SW 1271 (cell line): ENCODE data around the gene TRAPPC12.
"Not testable (repeated sequence)": the region's sequence is repeated elsewhere in the genome, so short reads cannot be mapped to it uniquely, and the experiment has no call there.

Source experiments
- DNase-seq, 2 experiments: peaks; one replicate each; lab custom pipeline; 2025; lab: John Stamatoyannopoulos, UW

TRAPPC12 gene

DNA sequence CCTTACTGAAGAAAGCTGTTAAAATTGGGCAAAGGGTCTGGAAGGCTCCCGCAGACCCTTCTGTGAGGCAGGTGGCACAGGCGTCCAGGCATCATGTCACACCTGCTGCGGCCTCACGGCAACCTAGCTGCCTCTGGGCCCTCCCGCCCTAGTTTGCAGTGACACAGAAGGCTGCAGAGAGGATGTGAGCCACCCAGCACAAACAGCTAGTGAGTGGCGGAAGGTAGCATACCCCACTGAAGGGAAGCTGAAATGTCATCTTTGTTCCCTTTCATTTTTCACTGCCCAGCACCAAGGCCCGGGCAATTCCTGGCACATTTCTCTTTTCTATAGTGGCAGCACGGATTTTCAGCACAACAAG lies 53.8 kb downstream of the TRAPPC12 start:
- no peak for DNase-seq

DNA sequence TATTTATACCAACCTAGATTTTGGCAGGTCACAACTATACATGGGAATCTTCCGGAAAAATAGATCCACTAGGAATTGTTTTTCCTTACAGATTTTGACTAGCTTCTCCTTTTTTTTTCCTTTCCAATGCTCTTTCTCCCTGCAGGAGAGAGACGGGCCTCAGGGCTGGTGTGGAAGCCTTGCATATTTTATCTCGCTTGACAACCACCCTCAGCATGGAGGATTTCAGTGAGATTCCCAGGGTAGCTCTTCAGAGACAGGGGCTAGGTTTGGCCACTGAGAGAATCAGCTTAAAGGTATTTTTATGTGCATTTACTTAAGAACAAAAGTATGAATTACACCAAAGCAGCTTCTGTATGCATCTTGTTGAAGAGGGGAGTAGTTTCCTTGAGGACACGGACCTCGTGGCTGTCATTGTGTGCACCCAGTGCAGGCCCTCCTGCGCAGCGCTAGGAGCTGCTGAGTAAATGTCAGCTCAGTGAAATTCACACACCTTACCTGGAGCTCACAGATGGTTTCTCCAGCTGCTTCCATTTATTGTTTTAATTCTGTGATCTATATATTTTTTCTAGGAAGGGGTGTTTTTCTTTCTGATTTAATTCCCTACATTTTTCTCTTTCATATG lies 54.4 kb downstream of the TRAPPC12 start:
- DNase-seq, result no peak

GRCh38 chr2:3434654-3435053 lies 55.2 kb downstream of the TRAPPC12 start:
- no peak for DNase-seq

- DNase-seq, result no peak
Measured at GRCh38 chr2:3435445-3435844, 56.0 kb downstream of the TRAPPC12 start.

DNA sequence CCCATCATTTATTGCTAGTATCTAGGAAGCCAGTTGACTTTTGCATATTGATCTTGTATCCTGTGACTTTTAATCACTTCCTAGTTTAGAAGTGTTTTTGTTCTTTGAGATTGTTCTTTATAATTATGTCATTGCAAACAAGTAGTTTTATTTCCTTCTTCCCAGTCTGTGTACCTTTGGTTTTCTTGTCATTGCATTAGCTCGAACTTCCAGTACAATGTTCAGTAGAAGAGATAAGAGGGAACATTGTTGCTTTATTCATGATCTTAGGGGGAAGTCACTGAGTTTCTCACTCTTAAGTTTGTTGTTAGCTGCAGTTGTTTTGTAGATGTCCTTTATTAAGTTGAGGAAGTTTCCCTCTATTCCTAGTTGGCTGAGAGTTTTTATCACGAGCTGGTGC lies 61.0 kb downstream of the TRAPPC12 start:
- no peak for DNase-seq

- no peak for DNase-seq
Measured at GRCh38 chr2:3441465-3441864, 62.0 kb downstream of the TRAPPC12 start.

GRCh38 chr2:3442185-3442584 lies 62.7 kb downstream of the TRAPPC12 start:
- no peak for DNase-seq

GRCh38 chr2:3443083-3443482 lies 63.6 kb downstream of the TRAPPC12 start:
- DNase-seq, result no peak

DNA sequence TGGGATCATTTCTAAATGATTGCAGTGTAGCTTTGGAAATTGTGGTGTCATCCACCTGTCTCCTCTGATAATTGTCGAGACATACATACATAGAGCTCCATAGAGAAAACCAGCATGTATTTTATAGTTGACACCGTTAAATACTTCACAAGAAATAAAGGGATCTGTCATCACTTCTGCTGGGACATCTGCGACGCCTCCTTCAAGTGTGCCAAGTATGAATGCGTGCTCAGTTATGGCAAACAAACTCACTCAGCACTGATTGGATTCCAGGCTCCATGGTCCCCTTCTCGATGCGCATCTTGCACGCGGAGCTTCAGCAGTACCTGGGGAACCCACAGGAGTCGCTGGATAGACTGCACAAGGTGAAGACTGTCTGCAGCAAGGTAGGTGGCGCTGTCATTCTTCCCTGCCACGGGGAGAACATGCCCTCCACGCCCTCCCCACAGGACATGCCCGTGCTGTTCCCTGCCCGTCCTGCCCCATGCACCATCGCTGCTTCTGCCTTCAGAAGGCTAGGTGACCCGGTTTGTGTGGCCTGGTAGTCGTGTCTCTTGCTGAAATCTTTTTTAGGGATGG lies 64.1 kb downstream of the TRAPPC12 start:
- DNase-seq, result no peak

DNA sequence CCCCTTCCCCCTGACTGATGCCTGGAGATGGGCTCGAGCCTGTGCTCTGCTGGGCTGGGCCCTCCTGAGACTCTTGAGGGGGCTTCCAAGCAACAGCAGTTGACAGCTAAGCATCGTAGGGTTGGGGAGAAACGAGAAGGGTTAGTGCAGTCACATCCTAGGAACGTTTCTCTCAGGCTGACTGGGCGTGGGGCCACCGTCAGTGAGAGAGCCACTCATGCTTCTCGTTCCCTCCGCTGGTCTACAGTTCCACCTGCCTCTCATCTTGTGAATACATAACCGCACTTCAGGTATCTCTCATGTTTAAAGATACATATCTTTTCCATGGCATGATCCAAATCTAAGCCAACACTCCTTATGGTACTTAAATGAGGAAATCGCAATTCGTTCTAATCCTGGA lies 66.4 kb downstream of the TRAPPC12 start:
- no peak for DNase-seq

GRCh38 chr2:3446381-3446780 lies 66.9 kb downstream of the TRAPPC12 start:
- no peak for DNase-seq

DNA sequence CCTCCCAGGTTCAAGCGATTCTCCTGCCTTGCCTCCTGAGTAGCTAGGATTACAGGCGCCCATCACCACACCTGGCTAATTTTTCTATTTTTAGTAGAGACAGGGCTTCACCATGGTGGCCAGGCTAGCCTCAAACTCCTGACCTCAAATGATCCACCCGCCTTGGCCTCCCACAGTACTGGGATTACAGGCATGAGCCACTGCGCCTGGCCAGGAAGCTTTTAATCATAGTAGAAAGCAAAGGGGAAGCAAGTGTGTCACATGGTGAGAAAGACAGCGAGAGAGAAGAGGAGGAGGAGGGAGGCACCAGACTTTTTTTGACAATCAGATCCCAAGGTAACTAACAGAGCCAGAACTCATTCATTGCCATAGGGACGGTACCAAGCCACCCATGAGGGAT lies 67.7 kb downstream of the TRAPPC12 start:
- not testable (repeated sequence) for DNase-seq

GRCh38 chr2:3447789-3448317 lies 68.4 kb downstream of the TRAPPC12 start:
- no peak for DNase-seq

- DNase-seq, result not testable (repeated sequence)
Measured at GRCh38 chr2:3448441-3448911, 69.0 kb downstream of the TRAPPC12 start.

DNA sequence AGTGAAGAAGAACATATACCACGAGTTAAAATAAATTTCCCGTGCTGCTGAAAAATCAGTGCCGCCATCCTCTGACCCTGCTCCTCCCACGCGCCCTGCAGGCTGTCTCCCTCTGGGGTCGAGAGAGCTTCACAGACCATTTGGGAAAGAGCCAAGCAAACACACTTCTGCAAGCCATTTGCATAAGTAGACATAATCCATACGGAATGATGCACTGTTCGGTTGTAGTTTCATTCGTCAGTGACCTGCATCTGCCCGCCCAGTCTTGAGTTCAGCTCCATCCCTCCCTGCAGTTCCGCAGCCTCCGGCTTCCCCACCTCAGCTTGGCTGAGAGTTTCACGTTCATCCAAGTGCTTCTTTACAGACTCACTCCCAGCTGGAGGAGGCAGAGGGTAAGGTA lies 69.6 kb downstream of the TRAPPC12 start:
- DNase-seq, result no peak

DNA sequence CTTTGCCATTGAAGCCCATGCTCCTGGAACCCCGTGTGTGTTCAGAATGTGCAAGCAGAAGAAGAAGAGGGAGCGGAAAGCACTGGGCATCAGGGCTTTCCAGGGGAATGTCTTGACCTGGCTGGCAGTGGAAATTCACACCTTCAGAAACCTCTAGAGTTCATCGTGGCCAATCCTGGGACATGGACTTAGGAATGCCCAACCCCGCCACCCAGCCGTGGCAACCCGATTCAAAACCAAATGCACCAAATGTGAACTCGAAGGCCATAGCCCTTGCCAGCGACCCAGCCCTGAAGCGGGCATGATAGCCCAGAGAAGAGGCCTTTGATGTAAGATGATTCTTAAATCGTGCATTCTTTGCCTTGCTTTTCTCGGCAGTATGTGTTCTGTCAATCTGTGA lies 70.4 kb downstream of the TRAPPC12 start:
- DNase-seq, result no peak

DNA sequence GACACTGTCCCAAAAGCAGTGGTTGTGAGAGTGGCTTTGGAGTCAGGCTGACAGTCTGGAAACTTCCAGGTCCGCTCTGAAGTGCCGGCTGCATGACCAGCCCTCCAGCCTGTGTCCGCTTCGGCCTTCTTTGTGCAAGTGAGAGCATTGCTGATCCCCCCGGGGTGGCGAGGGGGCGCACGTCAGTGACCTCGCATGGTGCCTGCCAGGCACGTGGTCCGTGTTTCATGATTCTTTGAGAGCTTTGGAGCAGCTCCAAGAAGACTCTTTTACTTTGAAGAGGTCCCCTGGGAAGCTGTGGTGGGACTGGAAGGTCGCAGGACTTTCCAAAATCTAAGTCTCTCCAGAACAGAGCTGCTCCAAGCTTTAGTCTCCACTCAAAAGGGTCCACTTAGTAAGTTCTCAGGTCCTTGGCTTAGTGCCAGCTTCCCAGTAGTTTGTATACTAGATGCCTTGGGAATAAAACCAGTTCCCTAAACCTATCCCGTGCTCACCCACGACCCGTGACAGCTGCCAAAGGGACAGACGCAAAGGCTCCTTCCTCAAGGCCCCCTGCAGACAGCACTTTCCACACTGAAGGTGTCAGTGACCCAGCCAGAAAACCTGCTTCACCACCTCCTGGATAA lies 71.0 kb downstream of the TRAPPC12 start:
- DNase-seq, result no peak

DNA sequence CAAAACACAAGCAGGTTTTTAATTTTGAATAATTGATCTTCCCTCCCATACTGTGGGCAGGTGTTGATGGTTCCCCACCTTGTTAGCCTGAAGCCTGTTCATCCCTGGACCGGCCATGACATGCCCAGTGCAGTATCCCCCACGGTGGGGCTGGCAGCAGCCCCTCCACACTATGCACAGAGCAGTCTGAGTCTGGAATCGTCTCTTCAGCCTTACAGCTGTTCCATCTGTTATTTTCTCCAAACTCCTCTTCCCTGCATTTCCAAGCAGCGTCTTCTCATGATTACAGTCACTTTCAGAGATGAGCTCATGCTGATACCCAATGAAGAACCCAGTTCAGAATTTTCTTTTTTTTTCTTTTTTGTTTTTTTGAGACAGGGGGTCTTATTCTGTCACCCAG lies 71.7 kb downstream of the TRAPPC12 start:
- no peak for DNase-seq

DNA sequence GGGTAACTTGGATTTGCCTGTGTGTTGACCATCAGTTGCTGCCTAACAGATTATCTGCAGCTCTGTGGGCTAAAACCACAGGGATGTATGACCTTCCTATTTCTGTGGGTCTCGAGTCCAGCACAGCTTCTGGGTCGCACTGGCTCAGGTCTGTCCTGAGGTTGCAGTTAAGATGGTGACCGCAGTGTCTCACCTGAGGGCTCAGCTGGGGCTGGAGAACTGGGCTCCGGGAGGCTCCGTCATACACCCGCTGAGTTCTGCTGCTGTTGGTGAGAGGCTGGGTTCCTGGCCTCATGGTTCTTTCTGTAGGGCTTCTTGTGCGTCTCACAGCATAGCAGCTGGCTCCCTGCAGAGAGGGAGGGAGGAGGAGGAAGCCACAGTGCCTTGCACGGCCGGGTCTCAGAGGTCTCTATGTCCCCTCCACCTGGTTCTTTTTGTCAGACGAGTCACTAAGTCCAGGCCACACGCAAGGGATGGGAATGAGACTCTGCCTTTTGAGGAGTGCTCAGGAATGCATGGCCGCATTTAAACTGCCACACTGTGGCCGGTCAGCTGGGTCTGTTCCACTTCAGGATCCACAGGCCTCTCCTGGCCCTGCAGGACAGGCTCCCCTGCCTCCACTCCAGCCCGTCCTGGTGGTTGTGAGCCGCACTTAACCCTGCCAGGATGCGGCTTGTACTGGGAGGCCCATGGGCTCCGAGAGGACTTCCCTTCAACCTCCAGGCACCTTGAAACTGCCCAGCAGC lies 72.6 kb downstream of the TRAPPC12 start:
- no peak for DNase-seq

- DNase-seq, result no peak
Measured at GRCh38 chr2:3453190-3453999, 73.9 kb downstream of the TRAPPC12 start.

DNA sequence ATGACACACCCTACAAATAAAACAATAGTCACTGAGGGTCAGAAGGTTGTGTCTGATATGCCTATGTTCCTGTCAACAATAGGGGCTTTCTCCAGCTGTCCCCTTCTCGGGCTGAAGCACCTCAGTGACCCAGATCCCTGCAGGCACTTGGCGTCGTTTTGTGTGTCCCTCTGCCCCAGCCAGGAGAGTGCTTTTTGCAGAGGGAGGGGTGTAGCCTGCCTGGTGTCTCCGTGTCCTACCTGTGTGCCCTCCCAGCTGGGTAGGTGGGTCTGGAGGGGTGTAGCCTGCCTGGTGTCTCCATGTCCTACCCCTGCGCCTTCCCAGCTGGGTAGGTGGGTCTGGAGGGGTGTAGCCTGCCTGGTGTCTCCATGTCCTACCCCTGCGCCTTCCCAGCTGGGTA lies 74.5 kb downstream of the TRAPPC12 start:
- DNase-seq, result not testable (repeated sequence)

GRCh38 chr2:3454802-3455201 lies 75.3 kb downstream of the TRAPPC12 start:
- DNase-seq, result no peak
